HuH-7.5 (cell line): ENCODE results near the gene LYRM9.
"Not testable (repeated sequence)": the region's sequence is repeated elsewhere in the genome, so short reads cannot be mapped to it uniquely, and the experiment has no call there.

Experiments used
- DNase-seq: peaks from one replicate; pipeline ENCODE4 v3.0.0; 2011; ENCODE audit warnings: low spot score

The LYRM9 gene

GRCh38 chr17:27906226-27906580 lies 13.0 kb upstream of the LYRM9 start:
- DNase-seq: no peak

GRCh38 chr17:27905447-27906225 lies 12.5 kb upstream of the LYRM9 start:
- DNase-seq: no peak

DNA sequence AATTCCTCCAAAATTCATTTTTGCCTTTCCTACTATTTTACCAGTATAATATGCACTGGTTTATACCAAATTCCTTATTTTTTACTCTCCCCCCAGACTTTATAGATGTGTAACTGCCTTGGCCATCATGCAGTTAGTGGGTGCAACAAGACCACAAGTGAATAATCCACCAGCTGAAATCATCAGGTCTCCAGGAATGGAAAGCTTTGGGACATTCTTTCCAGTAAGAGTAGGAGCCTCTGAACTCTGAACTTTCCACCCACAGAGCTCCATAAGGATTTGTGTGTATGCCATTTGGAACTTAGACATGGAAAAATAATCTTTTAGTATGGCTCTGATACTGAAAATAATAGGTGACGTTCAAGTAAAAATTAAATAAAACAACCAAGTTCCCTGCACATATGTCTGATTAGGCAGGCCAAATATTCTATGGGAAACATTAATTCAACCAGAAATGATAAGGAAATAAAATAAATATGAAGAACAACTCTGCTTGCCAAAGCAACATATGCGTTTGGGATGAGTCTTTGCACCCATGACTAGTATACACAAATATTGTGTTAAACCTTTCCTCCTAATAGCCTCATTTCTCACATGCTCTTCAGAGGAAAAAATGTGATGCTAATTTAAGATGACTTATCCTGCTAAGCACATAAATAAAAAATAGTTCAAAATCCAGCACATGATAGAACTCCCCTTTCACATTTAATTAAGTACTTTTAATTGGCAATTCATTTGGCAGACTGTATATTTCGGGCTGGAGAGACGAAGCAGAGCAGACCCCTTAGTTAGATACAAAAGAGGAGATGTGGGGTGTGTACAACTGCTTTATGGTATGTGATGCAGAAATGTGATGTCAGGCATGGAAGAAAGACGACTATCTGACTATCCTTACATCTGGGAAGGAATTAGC lies 11.6 kb upstream of the LYRM9 start:
- DNase-seq: no peak

- no peak for DNase-seq
Measured at GRCh38 chr17:27904114-27904513, 10.9 kb upstream of the LYRM9 start.

- DNase-seq: no peak
Measured at GRCh38 chr17:27899525-27899924, 6.4 kb upstream of the LYRM9 start.

DNA sequence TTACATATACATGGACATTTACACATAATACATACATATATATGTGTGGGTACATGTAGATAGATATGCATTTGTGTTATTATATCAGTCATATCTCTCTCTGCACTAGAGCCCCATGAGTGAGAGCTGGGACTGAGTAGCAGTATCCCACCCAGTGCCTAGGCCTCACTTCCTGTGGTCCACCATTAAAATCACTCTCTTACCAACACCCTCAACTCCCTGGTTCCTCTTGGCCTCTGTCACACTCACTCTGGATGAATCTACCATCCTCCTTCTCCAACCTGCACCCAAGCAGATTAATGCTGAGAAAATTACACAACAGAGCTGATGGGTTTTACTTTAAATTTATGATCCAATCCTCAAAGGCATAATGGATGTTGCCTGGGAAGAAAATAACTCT lies 4.9 kb upstream of the LYRM9 start:
- DNase-seq: no peak

- DNase-seq: no peak
Measured at GRCh38 chr17:27896701-27897100, 3.5 kb upstream of the LYRM9 start.

DNA sequence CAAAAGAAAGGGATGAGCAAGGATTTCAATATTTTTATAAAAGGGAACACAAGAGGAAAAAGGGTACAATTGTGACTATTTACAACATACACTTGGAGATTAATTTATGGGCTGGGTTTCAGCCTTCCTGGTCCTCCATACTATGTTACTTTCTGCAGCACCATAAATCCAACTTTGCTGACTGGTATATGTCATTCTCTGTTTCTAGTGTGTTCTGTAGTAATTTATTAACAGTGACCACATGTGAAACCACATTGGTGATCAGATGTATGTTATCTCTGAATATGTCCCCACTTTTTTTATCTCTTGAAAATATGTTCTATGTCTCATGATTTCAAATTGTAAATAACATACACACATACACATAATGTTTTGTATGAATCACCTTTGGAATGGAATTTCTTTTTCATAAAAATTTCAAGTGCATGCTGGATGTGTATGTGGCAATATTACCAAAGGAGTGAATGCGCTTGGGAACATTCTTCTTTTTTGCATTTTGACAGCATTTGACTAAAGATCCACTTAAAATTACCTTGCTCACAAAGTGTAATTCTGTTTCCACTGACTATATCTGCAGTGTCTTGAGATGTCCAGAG lies 2.9 kb upstream of the LYRM9 start:
- DNase-seq: no peak

GRCh38 chr17:27895123-27895895 lies 2.1 kb upstream of the LYRM9 start:
- no peak for DNase-seq

GRCh38 chr17:27893841-27894503 lies 807 bp upstream of the LYRM9 start:
- DNase-seq: no peak

DNA sequence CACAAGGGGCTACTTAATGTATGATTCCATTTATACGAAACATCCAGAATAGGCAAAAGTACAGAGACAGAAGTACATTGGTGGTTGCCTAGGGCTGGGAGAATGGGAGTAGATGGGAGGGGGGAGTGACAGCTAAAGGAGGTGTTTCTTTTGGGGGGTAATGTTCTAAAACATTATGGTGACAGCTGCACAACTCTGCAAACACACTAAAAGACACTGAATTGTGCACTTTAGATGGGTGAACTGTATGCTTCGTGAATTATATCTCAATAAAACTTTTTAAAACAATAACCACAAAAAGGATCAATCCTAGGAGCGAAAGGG lies 661 bp downstream of the LYRM9 start:
- no peak for DNase-seq

DNA sequence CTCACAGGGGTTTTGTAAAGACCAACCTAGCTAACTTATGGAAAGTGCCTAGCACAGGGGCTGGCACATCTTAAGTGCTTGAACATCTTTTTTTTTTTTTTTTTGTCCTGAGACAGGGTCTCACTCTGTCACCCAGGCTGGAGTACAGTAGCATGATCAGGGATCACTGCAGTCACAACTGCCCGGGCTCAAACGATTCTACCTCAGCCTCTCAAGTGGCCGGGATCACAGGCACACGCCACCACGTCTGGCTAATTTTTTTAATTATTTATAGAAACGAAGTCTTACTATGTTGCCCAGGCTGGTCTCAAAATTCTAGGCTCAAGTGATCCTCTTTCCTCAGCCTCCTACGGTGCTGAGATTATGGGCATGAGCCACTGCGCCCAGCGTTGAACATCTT lies 1.3 kb downstream of the LYRM9 start:
- DNase-seq: no peak

DNA sequence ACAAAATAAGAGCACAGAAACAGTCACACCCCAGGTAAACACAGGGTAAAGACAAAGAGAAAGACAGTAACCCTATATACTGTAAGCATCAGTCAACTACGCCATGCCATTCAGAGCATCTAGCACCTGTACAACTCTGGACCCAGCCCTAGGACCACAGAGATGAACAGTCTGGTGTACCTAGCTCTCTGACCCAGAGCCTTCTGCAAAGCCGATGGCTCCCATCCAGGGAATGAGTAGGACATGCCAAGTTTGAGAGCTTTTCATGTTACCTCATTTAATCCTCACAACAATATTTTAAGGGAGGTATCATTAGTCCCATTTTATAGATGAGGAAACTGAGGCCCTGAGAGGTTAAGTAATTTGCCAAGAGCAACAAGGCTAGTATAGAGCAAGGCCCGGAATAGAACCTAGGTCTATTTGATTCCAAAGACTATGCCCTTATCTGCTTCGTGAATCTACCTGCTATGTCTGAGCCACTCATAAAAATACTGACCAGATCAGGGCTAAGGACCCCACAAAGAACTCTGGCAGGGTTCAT lies 3.4 kb downstream of the LYRM9 start:
- no peak for DNase-seq

- DNase-seq: peak; percentile 35
Measured at GRCh38 chr17:27888945-27889344, 4.2 kb downstream of the LYRM9 start.

GRCh38 chr17:27888067-27888466 lies 5.1 kb downstream of the LYRM9 start:
- no peak for DNase-seq

DNA sequence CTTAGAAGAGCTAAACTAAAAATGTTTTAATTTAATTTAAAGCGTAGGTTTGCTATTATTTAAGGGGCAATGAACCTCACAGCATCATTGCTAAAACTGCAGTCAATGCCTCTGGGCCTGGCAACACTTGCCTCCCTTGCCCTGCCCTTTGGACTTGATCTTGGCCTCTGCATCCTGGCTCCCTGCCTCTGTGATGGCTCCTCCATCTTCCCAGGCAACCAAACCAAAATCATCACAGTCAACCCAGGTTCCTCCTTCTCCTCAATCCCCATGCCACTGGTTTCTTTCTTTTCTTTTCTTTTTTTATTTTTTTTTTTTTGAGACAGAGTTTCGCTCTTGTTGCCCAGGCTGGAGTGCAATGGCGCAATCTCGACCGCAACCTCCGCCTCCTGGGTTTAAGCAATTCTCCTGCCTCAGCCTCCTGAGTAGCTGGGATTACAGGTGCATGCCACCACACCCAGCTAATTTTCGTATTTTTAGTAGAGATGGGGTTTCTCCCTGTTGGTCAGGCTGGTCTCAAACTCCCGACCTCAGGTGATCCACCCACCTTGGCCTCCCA lies 6.7 kb downstream of the LYRM9 start:
- DNase-seq: not testable (repeated sequence)

GRCh38 chr17:27882162-27882840 lies 10.9 kb downstream of the LYRM9 start:
- DNase-seq: no peak

DNA sequence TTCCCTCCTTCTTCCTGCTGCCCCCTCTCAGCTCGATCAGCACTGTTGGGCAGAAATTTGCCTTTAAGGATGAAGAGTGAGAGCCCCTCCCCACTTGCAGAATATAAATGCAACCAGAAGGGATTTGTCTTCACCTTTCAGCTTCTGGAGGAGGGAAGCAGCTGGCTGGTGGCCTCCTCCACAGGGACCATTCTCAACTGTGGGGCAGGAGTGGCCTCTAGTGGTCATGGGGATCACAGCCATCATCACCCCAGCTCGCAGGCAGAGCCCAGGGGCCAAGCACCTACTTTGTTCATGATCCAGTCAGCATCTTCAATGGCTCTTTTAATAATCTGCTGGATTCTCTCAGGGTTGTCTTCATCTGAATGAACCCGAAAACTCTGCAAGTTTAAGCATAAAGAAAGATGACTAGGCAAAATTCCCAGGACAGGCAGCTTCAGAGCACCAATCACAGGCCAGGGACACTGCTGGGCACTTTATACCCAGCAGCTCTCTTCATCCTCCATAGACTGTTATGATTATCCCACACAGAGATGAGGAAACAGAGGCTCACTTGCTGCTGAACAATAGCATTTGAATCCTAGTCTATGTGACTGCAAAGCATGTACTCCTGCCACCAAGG lies 13.1 kb downstream of the LYRM9 start:
- peak; percentile 76 for DNase-seq

DNA sequence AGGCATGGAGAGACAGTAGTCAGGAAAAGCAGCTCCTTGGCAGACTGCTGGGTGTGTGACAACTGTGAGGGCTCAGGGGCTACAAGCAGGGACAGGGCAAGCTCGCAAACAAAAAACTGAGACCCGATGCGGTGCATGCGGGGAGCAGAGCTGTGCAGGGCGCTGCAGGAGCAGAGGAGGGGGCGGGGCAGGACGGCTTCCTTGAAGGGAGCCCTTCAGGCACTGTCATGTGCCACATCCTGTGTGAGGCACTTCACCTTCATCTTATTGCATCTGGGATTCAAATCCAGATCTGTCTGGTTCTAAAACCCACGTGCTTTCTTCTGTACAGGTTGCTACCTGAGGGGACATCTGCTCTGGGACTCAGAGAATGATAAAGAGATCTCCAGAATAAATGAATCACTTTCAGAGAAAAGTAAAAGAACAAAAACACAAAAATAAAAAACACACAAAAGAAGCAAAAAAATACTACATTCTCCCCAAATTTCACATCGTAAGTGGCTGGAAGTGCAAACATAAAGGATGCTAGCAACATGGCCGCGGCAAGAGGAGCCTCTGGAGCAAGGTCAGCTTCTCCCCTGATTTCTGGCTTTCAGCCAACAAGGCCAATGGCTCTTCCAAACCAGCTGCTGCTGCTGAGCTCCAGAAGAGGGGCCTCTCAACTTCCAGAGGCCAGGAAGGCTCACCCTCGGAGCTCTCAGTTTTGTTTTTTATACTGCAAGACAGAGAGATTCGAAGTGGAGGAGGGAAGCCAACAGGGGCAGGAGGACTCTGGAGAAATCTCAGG lies 14.2 kb downstream of the LYRM9 start:
- no peak for DNase-seq
